Smooth muscle cell (in vitro differentiated cells): ENCODE measurements around the gene OTUD6A. TPM values are rescaled to one million over a fixed set of nuclear protein-coding genes. Genes with fewer than 3 reads are reported as not detected.

Experiments
- DNase-seq: peaks from one replicate; lab custom pipeline; 2025; ENCODE audit not compliant: unreplicated experiment; lab: John Stamatoyannopoulos, UW
- H2AFZ ChIP-seq: fragments of 200-600 bp; sonication (generic); 2 replicates; pipeline ENCODE4 v1.6.0; 2016; ENCODE audit warnings: antibody characterized with exemption, low read depth, mild to moderate bottlenecking
- H3F3A ChIP-seq: fragments of 200-600 bp; sonication (generic); 2 replicates; pipeline ENCODE4 v1.6.0; 2017; ENCODE audit warnings: antibody characterized with exemption, low read depth
- H3K27ac ChIP-seq: fragments of 200-600 bp; sonication (generic); 2 replicates; pipeline ENCODE4 v1.5.1; 2016; ENCODE audit warnings: low read depth, mild to moderate bottlenecking
- H3K27me3 ChIP-seq: fragments of 200-600 bp; sonication (generic); 2 replicates; pipeline ENCODE4 v1.6.1; 2016; ENCODE audit warnings: low read depth, mild to moderate bottlenecking
- H3K36me3 ChIP-seq: fragments of 200-600 bp; sonication (generic); 2 replicates; pipeline ENCODE4 v1.5.1; 2016; ENCODE audit warnings: low read depth
- H3K4me1 ChIP-seq: fragments of 200-600 bp; sonication (generic); 2 replicates; pipeline ENCODE4 v1.5.1; 2016; ENCODE audit warnings: low read depth
- H3K4me2 ChIP-seq: fragments of 200-600 bp; sonication (generic); 2 replicates; pipeline ENCODE4 v1.6.0; 2016; ENCODE audit warnings: mild to moderate bottlenecking
- H3K4me3 ChIP-seq: fragments of 200-600 bp; sonication (generic); 2 replicates; pipeline ENCODE4 v1.5.1; 2016; ENCODE audit warnings: mild to moderate bottlenecking
- H3K79me2 ChIP-seq: fragments of 200-600 bp; sonication (generic); 2 replicates; pipeline ENCODE4 v1.6.0; 2016; ENCODE audit warnings: low read depth, mild to moderate bottlenecking
- H3K9ac ChIP-seq: fragments of 200-600 bp; sonication (generic); 2 replicates; pipeline ENCODE4 v1.6.0; 2016; ENCODE audit warnings: low read depth
- H3K9me3 ChIP-seq: fragments of 200-600 bp; sonication (generic); replicated peaks from 2 replicates; pipeline ENCODE4 v1.5.1; 2016; ENCODE audit warnings: low read depth
- H4K20me1 ChIP-seq: fragments of 200-600 bp; sonication (generic); 2 replicates; pipeline ENCODE4 v1.6.0; 2016; ENCODE audit warnings: low read depth
- WGBS: methylation state at CpG from one replicate; pipeline ENCODE4 v1.1.7; 2016; ENCODE audit warnings: low lambda C conversion rate; 5-methylcytosine and 5-hydroxymethylcytosine counted together
- polyA plus RNA-seq: library from polyadenylated mRNA; unstranded; fragments of >200 nt; fragmentation: Nextera tagmentation; extraction: Ambion mirVana; gene quantifications from 2 replicates; pipeline ENCODE4 v1.2.1, GENCODE V29; 2016
- total RNA-seq: library from RNA; depleted of rRNA; stranded (reverse); fragments of >200 nt; gene quantifications from 2 replicates; pipeline ENCODE4 v1.2.3, GENCODE V29; 2014
- TF ChIP-seq, protein P1 (sequence below): fragments of 200-600 bp; sonication (generic); IDR thresholded peaks from 2 replicates; pipeline ENCODE4 v1.5.1; 2017; ENCODE audit warnings: borderline replicate concordance, mild to moderate bottlenecking, antibody characterized with exemption; ENCODE audit not compliant: insufficient read depth, poor library complexity, severe bottlenecking

Gene OTUD6A
- total and polyA plus RNA-seq, 2 experiments from 2014 or later: not detected

DNA sequence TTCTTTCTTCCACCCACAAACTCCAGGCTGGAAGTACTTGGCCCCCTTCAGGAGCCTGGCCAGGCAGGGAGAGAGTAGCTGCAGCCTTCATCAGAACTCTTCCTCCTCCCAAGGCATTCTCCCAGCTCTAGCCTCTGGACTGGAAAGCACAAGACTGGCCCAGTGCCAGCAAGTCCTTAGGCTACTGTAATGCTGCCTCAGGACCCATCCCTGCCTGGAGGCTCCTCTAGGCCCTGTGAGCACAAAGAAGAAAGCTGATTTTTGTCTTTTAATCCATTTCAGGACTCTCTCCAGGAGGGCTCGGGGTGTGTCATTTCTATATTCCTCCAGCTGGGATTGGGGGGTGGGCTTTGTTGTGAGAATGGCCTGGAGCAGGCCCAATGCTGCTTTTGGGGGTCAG, 23.3 kb upstream of the OTUD6A start:
- TF ChIP-seq, protein P1, sequence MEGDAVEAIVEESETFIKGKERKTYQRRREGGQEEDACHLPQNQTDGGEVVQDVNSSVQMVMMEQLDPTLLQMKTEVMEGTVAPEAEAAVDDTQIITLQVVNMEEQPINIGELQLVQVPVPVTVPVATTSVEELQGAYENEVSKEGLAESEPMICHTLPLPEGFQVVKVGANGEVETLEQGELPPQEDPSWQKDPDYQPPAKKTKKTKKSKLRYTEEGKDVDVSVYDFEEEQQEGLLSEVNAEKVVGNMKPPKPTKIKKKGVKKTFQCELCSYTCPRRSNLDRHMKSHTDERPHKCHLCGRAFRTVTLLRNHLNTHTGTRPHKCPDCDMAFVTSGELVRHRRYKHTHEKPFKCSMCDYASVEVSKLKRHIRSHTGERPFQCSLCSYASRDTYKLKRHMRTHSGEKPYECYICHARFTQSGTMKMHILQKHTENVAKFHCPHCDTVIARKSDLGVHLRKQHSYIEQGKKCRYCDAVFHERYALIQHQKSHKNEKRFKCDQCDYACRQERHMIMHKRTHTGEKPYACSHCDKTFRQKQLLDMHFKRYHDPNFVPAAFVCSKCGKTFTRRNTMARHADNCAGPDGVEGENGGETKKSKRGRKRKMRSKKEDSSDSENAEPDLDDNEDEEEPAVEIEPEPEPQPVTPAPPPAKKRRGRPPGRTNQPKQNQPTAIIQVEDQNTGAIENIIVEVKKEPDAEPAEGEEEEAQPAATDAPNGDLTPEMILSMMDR: no peak
- H3F3A ChIP-seq: no peaks in the 10 kb centered on the region
- no peak overlapping the region for H3K27ac ChIP-seq
- H3K4me2 ChIP-seq: no peak overlapping the region
- H4K20me1 ChIP-seq: no peaks in the 10 kb centered on the region
- no peaks in the 10 kb centered on the region for H3K36me3 ChIP-seq
- H3K4me3 ChIP-seq: no peak overlapping the region
- DNase-seq: no peak
- H3K9ac ChIP-seq: no peak overlapping the region
- H3K9me3 ChIP-seq: no peaks in the 10 kb centered on the region
- H3K4me1 ChIP-seq: no peaks in the 10 kb centered on the region
- no peak overlapping the region for H2AFZ ChIP-seq
- H3K79me2 ChIP-seq: no peaks in the 10 kb centered on the region
- H3K27me3 ChIP-seq: no peaks in the 10 kb centered on the region
- 70% methylated on average over 1 of the region's 1 CpG for WGBS

DNA sequence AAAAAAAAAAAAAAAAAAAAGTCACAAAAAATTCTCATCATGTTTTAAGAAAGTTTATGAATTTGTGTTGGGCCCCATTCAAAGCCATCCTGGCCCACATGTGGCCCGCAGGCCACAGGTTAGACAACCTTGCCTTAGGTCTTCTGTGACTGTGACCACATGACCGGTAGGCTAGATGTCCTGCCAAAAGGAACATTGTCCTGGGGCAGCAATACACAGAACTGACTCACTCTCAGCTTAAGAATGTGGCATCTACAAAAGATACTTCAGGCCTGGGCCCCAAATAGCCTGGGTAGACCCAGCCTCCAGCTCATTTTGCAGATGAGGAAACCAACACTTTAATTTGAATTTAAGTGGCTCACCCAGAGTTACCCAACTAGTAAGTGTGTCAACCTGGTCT, 22.5 kb upstream of the OTUD6A start:
- Histone ChIP-seq H3K9ac (no peak overlapping the region), H2AFZ (no peak overlapping the region), H3K4me1 (no peaks in the 10 kb centered on the region), H3K9me3 (no peaks in the 10 kb centered on the region), H3K27me3 (no peaks in the 10 kb centered on the region), H3K27ac (no peak overlapping the region), H3K4me3 (no peak overlapping the region), H3K79me2 (no peaks in the 10 kb centered on the region), H4K20me1 (no peaks in the 10 kb centered on the region), H3F3A (no peaks in the 10 kb centered on the region), H3K4me2 (no peak overlapping the region), H3K36me3 (no peaks in the 10 kb centered on the region)
- no peak for DNase-seq
- WGBS: 70% methylated on average over 2 of the region's 2 CpGs
- TF ChIP-seq, protein P1: no peak

DNA sequence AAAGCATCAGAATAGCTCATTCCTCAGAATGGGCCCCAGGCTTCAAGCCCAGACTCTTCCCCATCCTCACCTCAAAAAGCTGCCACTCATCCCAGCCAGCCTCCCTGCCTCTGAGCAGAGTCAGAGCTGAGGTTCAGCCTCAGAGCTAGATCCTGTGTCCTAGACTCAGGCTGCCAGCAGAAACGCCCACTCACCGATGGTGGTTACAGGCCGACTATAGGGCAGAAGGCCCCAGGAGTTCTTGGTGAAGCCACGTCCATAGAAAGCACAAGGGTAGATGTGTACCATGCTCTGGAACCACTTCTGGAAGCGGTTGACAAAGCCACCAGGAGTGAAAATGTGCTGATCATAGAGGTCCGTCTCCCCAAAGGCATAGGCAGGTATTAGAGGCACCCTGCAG, 20.3 kb upstream of the OTUD6A start:
- H3K27me3 ChIP-seq: no peaks in the 10 kb centered on the region
- no peaks in the 10 kb centered on the region for H3K79me2 ChIP-seq
- 85% methylated on average over 6 of the region's 6 CpGs for WGBS
- no peak overlapping the region for H3K4me2 ChIP-seq
- no peak overlapping the region for H3K9ac ChIP-seq
- H2AFZ ChIP-seq: no peak overlapping the region
- DNase-seq: no peak
- TF ChIP-seq, protein P1: no peak
- no peaks in the 10 kb centered on the region for H4K20me1 ChIP-seq
- H3K27ac ChIP-seq: no peak overlapping the region
- no peaks in the 10 kb centered on the region for H3K4me1 ChIP-seq
- H3K36me3 ChIP-seq: no peaks in the 10 kb centered on the region
- H3F3A ChIP-seq: no peaks in the 10 kb centered on the region
- no peak overlapping the region for H3K4me3 ChIP-seq
- H3K9me3 ChIP-seq: no peaks in the 10 kb centered on the region

DNA sequence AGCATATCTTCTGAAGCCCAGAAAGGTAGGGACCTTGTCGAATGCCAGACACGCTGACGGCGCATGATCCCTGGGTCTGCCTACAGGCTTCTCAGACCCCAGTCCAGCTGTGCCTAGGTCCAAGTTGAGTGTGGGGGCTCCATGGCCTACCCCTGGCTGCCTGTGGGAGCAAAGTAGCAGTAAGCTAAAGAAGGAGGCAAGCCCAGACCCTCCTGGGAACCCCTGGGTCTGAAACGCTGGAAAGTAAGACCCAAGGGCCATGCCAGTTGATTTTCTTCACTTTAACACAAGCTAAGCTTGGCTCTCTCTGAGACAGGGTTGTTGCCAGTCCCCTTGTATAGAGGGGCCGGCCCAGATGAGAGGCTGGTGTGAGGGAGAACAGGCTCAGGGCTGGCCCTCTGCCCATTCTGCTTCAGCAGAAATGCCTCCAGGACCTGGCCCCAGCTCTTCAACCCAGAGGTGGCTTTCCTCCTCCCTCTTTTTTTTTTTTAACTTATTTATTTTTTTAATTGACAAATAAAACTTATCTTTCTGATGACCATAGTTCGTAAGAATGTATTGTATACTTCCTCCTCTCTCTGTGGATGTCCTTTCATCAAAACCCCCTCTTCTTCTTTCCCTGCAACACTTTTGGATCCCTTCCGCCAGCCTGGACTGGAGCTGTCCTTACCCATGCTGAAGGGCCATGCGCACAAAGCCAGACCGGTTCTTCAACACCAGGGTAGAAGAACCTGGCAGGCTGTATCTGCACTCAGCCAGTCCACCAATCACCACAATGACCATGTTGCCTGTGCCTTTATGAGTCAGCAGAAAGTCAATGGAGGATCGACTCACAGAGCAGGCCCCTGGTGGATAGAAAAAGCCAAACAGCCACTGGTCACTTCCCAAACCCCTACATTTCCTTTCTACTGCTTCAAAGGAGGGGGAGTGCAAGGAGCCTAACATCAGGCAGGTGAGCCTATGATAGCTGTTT, 19.6 kb upstream of the OTUD6A start:
- DNase-seq: no peak
- TF ChIP-seq, protein P1: no peak
- H3K27me3 ChIP-seq: no peaks in the 10 kb centered on the region
- no peaks in the 10 kb centered on the region for H3K36me3 ChIP-seq
- H3K4me1 ChIP-seq: no peaks in the 10 kb centered on the region
- H3K4me3 ChIP-seq: no peak overlapping the region
- no peaks in the 10 kb centered on the region for H4K20me1 ChIP-seq
- no peak overlapping the region for H3K27ac ChIP-seq
- no peaks in the 10 kb centered on the region for H3K9me3 ChIP-seq
- H3K9ac ChIP-seq: no peak overlapping the region
- WGBS: 90% methylated on average over 11 of the region's 11 CpGs
- no peak overlapping the region for H3K4me2 ChIP-seq
- no peaks in the 10 kb centered on the region for H3F3A ChIP-seq
- H2AFZ ChIP-seq: no peak overlapping the region
- no peaks in the 10 kb centered on the region for H3K79me2 ChIP-seq
